ENCODE measurements around the gene FAM227B.

- TF ChIP-seq CTCF (IDR thresholded peaks at IDR 0.05) (no peak), POLR2A (IDR thresholded peaks at IDR 0.05) (no peak)
Observed at GRCh38 chr15:49460411-49460941, 160.1 kb downstream of the FAM227B start.

All from body of pancreas (tissue), 4 donors.